ENCODE data around the gene LLCFC1.

- TF ChIP-seq CTCF (IDR thresholded peaks at IDR 0.05; ENCODE audit: poor library complexity, severe bottlenecking) (no peak), EP300 (conservative IDR thresholded peaks at IDR 0.05; ENCODE audit: poor library complexity, severe bottlenecking) (no peak), REST (IDR thresholded peaks at IDR 0.05; ENCODE audit: borderline replicate concordance) (no peak), EZH2 (IDR thresholded peaks at IDR 0.05; ENCODE audit: borderline replicate concordance, insufficient read depth, low read length, poor library complexity, severe bottlenecking) (no peak)
Observed at GRCh38 chr7:142894112-142894984, 44.9 kb upstream of the LLCFC1 start.
